DMS153 (cell line): ENCODE data around the gene RASSF7.
A peak's percentile ranks its signal among the peaks of the same experiment; 100 is the strongest.

Experiments
- DNase-seq: peaks from one replicate; lab custom pipeline; 2025; lab: John Stamatoyannopoulos, UW

The RASSF7 gene

DNA sequence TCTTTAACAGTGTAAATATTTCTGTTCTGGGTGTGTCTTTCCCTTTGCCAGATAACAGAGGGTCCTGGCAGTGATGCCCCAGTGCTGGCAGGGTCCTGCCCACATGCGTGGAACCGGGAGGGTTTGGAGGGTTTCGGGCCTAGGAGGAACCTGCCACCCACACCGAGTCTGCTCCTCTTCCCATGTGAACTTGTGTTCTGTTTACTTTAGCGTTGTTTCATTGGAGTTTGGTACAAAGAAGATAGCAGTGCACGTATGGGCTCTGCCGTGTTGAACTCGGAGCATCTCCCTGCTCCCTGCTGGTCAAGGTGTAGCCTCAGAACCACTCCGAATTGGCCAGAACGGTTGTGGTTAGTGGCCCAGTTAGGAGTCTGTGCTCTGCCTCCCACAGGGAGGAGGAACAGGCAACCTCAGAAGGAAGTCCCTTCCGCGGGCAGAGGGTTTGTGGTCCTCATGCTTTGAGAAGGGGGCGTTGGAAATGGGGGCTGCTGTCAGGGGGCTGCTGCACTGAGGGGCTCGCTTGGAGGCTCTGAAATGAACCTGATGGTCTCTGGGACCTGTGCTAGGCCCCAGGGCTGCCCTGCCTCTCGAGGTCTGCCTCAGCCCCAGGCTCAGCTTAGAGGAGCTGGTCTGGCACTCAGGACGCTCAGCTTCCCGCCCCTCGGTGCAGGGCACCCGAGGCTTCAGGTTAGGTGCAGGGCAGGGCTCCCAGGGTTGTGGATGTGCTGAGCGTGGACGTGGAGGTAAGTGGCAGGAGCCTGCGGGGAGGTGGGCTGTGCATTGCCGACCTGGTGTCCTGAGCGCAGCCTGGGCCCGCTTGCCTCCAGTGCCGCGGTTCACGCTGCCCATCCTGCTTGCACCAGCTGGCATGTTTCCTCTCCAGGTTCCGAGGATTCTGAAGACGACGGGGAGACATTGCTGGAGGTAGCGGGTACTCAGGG lies 25.9 kb downstream of the RASSF7 start:
- DNase-seq: no peak

DNA sequence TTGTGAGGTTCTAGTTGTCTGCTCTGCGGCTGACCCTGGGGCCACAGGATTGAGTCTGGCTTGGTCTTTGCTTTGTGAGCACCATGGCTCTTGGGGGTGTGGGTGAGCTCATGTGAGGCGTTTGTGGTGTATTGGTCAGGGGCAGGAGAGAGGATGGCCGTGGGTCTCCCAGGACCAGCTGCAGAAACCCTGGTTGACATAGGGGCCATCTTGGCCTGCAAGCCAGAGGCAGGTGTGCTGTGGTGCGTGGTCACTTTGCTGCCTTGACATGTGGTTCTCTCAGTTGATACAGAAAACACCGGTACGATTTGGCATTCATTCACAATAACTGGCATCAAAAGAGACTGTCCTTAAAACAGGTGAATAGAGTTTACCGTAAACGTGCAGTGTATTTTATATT lies 26.8 kb downstream of the RASSF7 start:
- DNase-seq: no peak

DNA sequence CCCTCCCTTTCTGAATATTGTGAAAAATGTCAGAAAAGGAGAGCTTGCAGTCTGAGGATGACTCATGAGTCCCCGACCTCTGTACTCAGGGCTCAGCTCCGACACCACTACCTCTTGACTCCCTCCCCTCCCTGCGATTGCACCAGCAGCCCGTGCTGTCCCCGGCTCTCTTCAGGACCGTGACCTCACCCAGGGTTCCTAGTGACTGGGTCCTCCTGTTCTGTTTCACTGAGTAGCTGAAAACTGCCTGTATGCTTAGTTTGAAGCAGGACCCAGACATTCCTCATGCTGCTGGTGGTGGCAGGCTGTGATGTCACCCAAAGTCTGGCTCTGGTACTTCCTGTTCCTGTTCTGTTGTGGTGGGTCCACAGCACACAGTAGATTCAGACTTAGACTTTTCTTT lies 27.2 kb downstream of the RASSF7 start:
- DNase-seq: no peak

DNA sequence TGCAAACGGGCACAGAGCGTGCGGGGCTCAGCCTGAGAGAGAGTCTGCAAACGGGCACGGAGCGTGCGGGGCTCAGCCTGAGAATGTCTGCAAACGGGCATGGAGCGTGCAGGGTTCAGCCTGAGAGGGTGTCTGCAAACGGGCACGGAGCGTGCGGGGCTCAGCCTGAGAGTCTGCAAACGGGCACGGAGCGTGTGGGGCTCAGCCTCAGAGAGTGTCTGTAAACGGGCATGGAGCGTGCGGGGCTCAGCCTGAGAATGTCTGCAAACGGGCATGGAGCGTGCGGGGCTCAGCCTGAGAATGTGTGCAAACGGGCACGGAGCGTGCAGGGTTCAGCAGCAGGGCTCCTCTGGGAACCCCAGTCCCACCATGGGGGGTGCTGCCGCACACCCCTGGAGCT lies 29.0 kb downstream of the RASSF7 start:
- no peak for DNase-seq

DNA sequence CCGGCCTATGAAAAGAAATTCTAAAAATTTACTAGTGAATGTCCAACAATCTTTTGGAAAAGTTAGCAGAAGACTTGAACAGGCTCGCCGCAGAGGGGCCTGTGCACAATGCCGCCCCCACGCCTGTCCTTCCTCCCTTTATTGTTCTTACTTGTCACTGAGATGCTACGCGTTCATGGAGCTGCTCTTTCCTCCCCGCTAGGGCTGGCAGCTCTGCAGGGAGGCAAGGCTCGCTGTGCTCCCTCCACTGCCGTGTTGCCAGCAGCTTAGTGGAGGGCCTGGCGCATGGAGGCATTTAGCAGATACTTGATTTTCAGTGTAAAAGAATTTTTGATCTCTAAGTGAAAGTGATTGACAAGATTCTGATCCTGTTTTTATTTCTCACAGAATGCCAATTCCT lies 30.2 kb downstream of the RASSF7 start:
- DNase-seq: no peak

DNA sequence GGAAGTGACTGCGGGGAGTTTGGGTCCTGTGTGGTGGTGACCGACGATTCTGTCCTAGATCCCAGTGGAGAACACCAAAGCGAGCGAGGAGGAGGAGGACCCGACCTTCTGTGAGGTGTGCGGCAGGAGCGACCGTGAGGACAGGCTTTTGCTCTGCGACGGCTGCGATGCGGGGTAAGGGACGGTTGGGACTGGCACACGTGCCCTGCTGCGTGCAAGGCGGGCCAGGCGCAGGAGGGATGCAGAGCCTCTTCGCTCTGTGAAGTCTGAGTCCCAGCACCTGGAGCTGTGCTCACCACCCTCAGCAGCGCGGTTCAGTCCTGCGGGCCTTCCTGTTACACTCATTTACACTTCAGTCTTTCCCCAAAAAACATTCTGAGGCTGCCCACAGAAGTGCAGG lies 31.7 kb downstream of the RASSF7 start:
- DNase-seq: no peak

DNA sequence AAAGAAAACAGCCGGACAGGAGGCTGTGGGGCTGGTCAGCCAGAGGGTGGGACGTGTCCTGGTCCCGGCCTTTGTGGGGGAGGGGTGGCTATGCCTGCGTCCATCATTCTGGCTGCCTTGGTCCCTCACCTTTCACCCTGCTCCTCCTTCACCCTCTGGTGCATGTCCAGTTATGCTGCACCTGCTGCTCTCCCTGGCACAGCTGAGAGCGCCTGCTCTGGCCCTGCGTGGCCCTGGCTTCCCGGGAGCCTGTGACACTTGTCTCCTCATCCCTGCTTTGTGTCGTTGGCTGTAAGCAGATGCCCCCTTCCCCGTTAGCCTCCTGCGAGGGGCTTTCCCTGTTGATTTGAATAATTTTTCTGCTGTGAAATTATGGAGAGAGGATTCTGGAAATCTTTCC lies 32.1 kb downstream of the RASSF7 start:
- DNase-seq: no peak

DNA sequence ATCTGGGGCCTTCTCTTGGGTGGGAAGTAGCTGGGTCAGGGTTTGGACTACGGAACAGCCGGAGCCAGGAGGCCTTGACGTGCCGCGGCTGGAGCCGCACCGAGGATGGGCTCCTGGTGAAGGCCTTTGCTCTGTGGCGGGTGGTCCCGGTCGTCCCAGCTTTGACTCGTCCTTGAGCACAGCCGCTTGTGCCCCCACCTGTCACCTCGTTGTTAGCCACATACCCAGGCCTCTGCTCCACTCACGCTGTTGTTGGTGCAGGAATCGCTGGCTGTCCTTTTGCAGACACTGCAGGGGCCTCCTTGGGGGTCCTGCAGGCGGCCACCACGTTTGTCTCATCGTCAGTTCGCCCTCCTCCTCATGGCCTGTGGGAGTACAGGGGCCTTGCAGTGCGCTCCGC lies 32.6 kb downstream of the RASSF7 start:
- DNase-seq: no peak

DNA sequence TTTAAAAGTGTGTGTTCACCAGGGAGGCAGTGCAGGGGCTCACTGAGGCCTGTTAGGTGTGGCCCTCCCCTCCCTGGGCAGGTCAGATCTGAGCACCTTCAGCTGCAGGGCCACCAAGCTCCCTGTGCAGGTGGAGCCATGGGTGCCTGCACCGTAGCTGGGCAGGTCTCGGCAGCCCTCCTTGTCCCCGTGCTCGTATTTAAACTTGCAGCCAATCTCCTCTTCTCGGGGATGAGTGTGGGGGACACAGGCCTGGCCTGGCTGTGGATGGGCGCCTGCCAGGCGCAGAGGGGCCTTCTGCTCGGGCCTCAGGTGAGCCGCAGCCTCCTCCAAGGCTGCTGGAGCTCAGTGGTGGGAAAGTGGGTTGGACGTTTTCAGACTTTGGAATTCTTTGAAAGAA lies 34.6 kb downstream of the RASSF7 start:
- DNase-seq: no peak

DNA sequence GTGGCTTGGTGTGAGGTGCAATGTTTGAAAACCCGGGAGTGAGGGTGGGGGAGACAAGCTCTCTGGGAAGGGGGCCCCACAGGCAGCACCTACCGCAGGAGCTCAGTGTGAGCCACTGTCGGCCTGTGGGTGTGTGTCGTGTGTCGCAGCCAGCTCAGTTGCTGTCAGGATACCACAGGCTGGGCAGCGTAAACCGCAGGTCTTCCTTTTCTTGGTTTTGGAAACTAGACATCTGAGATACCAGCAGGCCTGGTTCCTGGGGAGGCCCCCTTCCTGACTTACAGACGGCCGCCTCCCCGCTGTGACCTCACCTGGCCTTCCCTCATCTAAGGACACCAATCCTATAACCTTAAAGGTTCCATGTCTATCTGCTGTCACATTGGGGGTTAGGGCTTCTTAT lies 35.6 kb downstream of the RASSF7 start:
- no peak for DNase-seq

DNA sequence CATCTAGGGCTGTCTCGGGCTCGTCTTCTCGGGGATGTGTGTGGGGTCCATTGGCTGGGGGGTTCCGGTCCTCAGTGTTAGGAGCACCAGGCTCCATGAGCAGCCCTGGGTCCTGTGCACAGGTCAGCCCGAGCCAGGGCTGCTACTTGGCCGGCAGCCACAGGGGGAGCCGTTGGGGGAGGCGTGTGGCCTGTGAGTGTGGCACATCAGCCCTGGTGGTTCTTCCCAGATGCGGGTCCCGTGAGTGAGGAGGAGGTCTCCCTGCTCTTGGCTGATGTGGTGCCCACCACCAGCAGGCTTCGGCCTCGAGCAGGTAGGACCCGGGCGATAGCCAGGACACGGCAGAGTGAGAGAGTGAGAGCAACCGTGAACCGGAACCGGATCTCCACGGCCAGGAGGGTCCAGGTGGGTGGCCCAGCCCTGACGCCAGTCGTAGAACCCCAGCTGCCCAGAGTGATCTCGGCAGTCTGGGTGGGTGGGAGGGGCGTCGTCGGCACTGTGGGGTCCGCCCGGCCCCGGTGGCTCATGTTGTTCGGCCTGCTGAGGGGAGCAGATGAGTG lies 36.5 kb downstream of the RASSF7 start:
- no peak for DNase-seq

DNA sequence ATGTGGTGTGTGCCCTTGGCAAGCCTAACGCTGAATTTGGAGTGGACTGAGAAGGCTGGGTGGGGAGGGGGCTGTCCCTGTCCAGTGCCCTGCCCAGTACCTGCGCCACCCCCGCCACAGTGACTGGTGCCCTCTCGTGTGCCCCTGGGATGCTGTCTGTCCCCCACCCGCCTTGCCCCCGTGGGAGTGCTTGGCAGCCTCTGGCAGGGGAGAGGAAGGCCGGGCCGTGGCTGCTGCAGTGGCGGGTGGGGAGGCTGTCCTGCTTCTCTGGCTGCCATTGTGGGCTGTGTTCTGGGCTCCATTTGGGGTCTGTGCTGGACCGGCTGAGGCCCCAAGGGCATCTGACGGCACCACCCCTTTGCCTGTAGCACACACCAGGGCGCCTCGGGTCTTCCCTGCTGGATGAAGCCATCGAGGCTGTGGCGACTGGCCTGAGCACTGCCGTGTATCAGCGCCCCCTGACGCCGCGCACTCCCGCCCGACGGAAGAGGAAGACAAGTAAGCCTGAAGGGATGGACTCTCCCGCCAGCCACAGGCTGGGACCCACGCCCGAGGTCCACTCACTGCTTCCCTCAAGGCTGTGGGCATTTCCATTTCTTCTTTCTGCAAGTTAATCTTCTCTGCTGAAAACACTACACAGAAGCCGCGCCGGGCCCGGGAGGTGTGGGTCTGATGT lies 37.4 kb downstream of the RASSF7 start:
- DNase-seq: no peak

DNA sequence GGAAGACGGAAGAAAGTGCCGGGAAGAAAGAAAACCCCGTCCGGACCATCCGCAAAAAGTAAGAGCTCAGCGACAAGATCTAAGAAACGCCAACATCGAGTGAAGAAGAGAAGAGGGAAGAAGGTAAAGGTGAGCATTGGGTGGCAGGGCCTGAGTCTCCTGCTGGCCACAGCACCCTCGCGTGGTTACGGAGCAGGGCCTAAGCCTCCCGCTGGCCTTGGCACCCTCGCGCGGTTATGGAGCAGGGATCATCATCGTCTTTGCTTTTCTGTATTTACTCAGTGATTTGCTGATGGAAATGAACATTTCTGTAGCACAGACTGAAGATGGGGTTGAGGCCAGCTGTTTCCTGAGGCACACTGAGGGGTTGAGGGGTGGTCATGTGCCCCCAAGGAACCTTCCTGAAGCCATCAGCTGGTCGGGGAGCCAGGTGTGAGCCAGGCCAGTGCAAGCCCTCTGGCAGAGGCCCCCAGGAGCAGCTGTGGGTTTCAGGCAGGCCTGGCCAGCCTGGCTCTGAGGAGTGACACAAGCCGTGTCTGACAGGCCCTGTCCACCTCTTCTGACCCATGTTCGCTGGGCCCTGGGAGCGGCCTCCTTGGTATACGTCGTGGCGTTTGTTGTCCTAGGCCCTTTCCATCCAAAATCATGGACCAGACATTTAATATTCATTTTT lies 40.9 kb downstream of the RASSF7 start:
- DNase-seq: no peak

DNA sequence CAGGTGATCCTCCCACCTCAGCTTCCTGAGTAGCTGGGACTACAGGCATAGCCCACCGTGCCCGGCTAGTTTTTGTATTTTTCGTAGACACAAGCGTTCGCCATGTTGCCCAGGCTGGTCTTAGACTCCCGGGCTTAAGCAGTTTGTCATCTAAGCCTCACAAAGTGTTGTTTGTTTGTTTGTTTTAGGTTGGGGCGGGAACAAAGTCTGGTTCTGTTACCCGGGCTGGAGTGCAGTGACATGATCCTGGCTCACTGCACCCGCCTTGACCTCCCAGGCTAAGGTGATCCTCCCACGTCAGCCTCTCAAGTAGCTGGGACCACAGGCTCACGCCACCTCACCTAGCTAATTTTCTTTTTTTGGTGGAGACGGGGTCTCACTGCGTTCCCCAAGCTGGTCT lies 42.4 kb downstream of the RASSF7 start:
- no peak for DNase-seq

DNA sequence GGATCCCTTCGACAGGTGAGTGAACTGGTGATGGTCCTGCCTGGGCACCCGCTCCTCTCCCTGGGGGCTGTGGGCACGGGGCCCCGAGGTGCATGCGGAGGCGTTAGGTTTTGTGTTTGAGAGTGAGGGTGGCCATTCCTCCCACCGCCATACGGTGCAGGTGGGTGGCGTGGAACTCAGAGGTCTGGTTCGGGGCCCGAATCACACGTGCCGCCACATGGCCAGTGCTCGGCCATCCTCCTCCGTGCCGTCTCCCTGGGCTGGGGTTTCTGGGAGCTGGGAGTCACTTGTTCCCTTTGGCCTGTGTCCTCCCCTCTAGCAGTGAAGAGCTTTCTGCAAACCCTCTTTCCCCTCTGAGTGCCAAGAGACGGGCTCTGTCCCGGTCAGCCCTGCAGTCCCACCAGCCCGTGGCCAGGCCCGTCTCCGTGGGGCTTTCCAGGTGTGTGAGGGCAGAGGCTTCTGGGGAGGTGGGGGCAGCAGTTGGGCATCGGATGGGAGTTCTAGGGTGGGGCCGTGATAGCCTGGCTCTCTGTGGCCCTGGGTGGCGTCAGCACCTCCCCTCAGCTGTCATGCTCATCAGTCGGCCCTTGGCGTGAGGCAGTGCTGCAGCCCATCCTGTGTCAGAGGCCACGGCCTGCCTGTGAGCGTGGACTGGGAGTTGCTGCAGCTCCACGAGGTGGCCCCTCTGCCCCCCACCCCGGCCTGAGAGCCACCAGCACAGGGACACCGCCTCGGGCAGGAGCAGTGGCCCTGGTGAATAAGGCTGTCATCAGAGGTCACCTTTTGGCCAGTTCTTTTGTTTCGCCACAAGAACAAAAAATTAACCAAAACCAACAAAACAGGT lies 44.7 kb downstream of the RASSF7 start:
- DNase-seq: no peak

DNA sequence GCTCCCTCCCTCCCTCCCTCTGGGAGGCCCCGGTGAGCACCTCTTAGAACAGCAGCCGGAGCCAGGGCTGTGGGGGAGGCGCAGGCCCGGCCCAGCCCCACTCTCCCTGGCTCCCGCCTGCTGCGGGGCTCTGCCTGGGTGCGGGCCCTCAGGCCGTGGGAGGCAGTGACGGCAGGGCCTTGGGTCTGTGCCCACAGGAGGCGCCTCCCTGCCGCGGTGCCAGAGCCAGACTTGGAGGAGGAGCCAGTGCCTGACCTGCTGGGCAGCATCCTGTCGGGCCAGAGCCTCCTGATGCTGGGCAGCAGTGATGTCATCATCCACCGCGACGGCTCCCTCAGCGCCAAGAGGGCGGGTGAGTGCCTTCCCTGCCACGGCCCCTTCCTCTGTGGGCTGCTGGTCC lies 45.5 kb downstream of the RASSF7 start:
- DNase-seq: peak; percentile 18

DNA sequence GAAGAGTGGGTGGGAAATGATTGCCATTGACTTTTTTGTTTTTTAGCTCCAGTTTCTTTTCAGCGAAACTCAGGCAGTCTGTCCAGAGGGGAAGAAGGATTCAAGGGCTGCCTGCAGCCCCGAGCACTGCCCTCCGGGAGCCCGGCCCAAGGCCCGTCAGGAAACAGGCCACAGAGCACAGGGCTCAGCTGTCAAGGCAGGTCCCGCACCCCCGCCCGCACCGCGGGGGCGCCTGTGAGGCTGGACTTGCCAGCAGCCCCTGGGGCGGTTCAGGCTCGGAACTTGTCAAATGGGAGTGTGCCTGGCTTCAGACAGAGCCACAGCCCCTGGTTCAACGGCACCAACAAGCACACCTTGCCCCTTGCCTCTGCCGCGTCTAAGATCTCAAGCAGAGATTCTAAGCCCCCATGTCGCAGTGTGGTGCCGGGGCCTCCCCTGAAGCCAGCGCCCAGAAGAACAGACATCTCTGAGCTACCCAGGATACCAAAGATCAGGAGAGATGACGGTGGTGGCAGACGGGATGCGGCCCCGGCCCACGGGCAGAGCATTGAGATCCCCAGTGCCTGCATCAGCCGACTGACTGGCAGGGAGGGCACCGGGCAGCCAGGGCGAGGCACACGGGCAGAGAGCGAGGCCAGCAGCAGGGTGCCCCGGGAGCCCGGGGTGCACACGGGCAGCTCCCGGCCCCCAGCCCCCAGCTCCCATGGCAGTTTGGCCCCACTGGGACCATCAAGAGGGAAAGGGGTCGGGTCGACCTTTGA lies 46.4 kb downstream of the RASSF7 start:
- DNase-seq: no peak

DNA sequence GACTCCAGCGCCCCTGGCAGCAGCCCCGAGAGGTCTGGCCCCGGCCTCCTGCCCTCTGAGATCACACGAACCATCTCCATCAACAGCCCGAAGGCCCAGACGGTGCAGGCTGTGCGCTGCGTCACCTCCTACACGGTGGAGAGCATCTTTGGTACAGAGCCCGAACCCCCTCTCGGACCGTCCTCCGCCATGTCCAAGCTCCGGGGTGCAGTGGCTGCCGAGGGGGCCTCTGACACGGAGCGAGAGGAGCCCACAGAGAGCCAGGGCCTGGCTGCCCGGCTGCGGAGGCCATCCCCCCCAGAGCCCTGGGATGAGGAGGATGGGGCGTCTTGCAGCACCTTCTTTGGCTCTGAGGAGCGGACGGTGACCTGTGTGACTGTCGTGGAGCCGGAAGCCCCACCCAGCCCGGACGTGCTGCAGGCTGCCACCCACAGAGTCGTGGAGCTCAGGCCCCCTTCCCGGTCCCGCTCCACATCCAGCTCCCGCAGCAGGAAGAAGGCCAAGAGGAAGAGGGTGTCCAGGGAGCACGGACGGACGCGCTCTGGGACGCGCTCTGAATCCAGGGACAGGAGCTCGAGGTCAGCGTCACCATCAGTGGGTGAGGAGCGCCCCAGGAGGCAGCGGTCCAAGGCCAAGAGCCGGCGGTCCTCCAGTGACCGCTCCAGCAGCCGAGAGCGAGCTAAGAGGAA lies 47.3 kb downstream of the RASSF7 start:
- no peak for DNase-seq

DNA sequence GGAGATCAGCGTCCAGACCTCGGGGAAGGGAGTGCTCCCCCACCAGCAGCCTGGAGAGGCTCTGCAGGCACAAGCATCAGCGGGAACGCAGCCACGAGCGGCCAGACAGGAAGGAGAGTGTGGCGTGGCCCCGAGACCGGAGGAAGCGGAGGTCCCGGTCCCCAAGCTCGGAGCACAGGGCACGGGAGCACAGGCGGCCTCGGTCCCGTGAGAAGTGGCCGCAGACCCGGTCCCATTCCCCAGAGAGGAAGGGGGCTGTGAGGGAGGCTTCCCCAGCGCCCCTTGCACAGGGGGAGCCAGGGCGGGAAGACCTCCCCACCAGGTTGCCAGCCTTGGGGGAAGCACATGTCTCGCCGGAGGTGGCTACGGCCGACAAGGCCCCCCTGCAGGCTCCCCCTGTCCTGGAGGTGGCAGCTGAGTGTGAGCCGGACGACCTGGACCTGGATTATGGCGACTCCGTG lies 48.1 kb downstream of the RASSF7 start:
- no peak for DNase-seq

DNA sequence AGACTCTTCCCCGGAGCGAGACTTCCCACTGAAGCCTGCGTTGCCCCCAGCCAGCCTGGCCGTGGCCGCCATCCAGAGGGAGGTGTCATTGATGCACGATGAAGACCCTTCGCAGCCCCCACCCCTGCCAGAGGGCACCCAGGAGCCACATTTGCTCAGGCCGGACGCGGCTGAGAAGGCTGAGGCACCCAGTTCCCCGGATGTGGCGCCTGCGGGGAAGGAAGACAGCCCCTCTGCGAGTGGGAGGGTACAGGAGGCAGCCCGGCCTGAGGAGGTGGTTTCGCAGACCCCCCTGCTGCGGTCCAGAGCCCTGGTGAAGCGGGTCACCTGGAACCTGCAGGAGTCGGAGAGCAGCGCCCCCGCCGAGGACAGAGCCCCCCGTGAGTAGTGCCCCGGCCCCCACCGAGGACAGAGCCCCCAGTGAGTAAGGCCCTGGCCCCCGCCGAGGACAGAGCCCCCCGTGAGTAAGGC lies 48.6 kb downstream of the RASSF7 start:
- no peak for DNase-seq
